Liver (tissue), 3 donors: ENCODE measurements around the gene EIF2S3.

Source experiments
- FOXA1 ChIP-seq: IDR thresholded peaks from 2 replicates; pipeline ENCODE4 v1.6.1; 2016; ENCODE audit warnings: antibody characterized with exemption
- JUND ChIP-seq, 2 donors: IDR thresholded peaks; 2 replicates each; pipeline ENCODE4 v1.6.1; 2016; ENCODE audit warnings: antibody characterized with exemption in 2 of 2
- SP1 ChIP-seq: IDR thresholded peaks from 2 replicates; pipeline ENCODE4 v1.6.1; 2018; ENCODE audit warnings: antibody characterized with exemption, mild to moderate bottlenecking
- YY1 ChIP-seq: IDR thresholded peaks from 2 replicates; pipeline ENCODE4 v1.6.1; 2016; ENCODE audit warnings: antibody characterized with exemption, mild to moderate bottlenecking
- ZBTB33 ChIP-seq: IDR thresholded peaks from 2 replicates; pipeline ENCODE4 v1.6.1; 2016; ENCODE audit warnings: antibody characterized with exemption
- TF ChIP-seq, protein P1 (sequence below): fragments of 150-350 bp; IDR thresholded peaks from 2 replicates; pipeline ENCODE4 v1.5.1; 2017; ENCODE audit warnings: improper control_type of control experiment, low read depth, low read length; ENCODE audit not compliant: missing input control
- TF ChIP-seq, protein P2 (sequence below): IDR thresholded peaks from 2 replicates; pipeline ENCODE4 v1.6.1; 2016; ENCODE audit warnings: antibody characterized with exemption
- TF ChIP-seq, protein P3 (sequence below): IDR thresholded peaks from 2 replicates; pipeline ENCODE4 v1.6.1; 2016; ENCODE audit warnings: antibody characterized with exemption
- donor health status: healthy.
- donor health status: healthy.

DNA sequence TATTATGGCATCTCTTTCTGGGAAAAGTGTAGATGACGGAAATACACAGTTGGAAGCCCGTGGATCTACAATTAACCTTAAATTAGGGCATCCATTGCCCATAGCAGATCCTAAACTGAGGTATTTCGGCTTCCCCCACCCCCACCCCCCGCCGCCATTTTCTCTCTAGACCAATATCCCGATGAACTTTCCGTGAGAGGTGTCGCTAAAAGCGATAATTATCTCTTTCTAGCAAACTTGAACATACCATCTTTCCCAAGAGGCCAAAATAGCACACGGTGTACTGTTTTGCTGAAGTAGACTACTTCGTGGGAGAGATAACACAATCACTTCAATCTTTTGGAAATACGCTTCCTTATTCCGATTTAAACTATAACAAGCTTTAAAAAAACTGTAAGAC lies 28.3 kb upstream of the EIF2S3 start:
- TF ChIP-seq JUND (IDR thresholded peaks at IDR 0.05) (no peak), FOXA1 (no peak), YY1 (peak; percentile 92), SP1 (no peak), ZBTB33 (no peak)
- TF ChIP-seq, protein P1, sequence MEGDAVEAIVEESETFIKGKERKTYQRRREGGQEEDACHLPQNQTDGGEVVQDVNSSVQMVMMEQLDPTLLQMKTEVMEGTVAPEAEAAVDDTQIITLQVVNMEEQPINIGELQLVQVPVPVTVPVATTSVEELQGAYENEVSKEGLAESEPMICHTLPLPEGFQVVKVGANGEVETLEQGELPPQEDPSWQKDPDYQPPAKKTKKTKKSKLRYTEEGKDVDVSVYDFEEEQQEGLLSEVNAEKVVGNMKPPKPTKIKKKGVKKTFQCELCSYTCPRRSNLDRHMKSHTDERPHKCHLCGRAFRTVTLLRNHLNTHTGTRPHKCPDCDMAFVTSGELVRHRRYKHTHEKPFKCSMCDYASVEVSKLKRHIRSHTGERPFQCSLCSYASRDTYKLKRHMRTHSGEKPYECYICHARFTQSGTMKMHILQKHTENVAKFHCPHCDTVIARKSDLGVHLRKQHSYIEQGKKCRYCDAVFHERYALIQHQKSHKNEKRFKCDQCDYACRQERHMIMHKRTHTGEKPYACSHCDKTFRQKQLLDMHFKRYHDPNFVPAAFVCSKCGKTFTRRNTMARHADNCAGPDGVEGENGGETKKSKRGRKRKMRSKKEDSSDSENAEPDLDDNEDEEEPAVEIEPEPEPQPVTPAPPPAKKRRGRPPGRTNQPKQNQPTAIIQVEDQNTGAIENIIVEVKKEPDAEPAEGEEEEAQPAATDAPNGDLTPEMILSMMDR: no peak
- TF ChIP-seq, protein P2, sequence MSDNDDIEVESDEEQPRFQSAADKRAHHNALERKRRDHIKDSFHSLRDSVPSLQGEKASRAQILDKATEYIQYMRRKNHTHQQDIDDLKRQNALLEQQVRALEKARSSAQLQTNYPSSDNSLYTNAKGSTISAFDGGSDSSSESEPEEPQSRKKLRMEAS: no peak
- TF ChIP-seq, protein P3, sequence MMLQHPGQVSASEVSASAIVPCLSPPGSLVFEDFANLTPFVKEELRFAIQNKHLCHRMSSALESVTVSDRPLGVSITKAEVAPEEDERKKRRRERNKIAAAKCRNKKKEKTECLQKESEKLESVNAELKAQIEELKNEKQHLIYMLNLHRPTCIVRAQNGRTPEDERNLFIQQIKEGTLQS: no peak
